ENCODE data around the gene ARHGAP21.

Gene ARHGAP21

GRCh38 chr10:24545585-24545984 is 178.1 kb downstream of the ARHGAP21 start:
- Histone ChIP-seq H3K9ac (ENCODE audit: low read length) (no peak overlapping the region), H3K36me3 (replicated peaks; ENCODE audit: insufficient read depth, low read length) (no peaks in the 10 kb centered on the region)

GRCh38 chr10:24544776-24545175 is 178.9 kb downstream of the ARHGAP21 start:
- Histone ChIP-seq H3K36me3 (replicated peaks; ENCODE audit: insufficient read depth, low read length) (no peaks in the 10 kb centered on the region), H3K9ac (ENCODE audit: low read length) (no peak overlapping the region), H3K4me3 (ENCODE audit: low read length) (no peak overlapping the region), H3K9me2 (replicated peaks; ENCODE audit: insufficient read depth, low read length) (no peaks in the 10 kb centered on the region), H3K9me3 (replicated peaks; ENCODE audit: insufficient read depth, low read length) (no peaks in the 10 kb centered on the region), H3F3A (ENCODE audit: insufficient read depth, low read length) (no peaks in the 10 kb centered on the region), H3K27ac (ENCODE audit: low read length) (no peak overlapping the region), H3K4me2 (ENCODE audit: low read depth, low read length) (no peak overlapping the region), H3K27me3 (replicated peaks; ENCODE audit: insufficient read depth, low read length) (no peaks in the 10 kb centered on the region), H4K20me1 (ENCODE audit: insufficient read depth, low read length) (no peaks in the 10 kb centered on the region), H3K79me2 (ENCODE audit: low read length) (no peaks in the 10 kb centered on the region), H2AFZ (ENCODE audit: low read length) (no peak overlapping the region), H3K4me1 (ENCODE audit: low read length) (no peaks in the 10 kb centered on the region)
- DNase-seq, result no peak
- no peak for TF ChIP-seq EZH2 (optimal IDR thresholded peaks at IDR 0.05; ENCODE audit: low read depth, low read length)
- TF ChIP-seq EZH2phosphoT487 (IDR thresholded peaks at IDR 0.05; ENCODE audit: low read length), result no peak
- no peak for TF ChIP-seq CTCF (IDR thresholded peaks at IDR 0.05; ENCODE audit: low read length)

More at GRCh38 chr10:24545585-24545984, 178.1 kb downstream of the ARHGAP21 start:
- no peak overlapping the region for H3K27ac ChIP-seq (ENCODE audit: low read length)
- no peak for DNase-seq
- no peaks in the 10 kb centered on the region for H3K9me3 ChIP-seq (replicated peaks; ENCODE audit: insufficient read depth, low read length)
- no peaks in the 10 kb centered on the region for H3K79me2 ChIP-seq (ENCODE audit: low read length)
- H3K4me3 ChIP-seq (ENCODE audit: low read length), result no peak overlapping the region
- no peaks in the 10 kb centered on the region for H3F3A ChIP-seq (ENCODE audit: insufficient read depth, low read length)
- TF ChIP-seq CTCF (IDR thresholded peaks at IDR 0.05; ENCODE audit: low read length), result no peak
- TF ChIP-seq EZH2phosphoT487 (IDR thresholded peaks at IDR 0.05; ENCODE audit: low read length), result no peak
- TF ChIP-seq EZH2 (optimal IDR thresholded peaks at IDR 0.05; ENCODE audit: low read depth, low read length), result no peak
- no peak overlapping the region for H2AFZ ChIP-seq (ENCODE audit: low read length)
- no peaks in the 10 kb centered on the region for H4K20me1 ChIP-seq (ENCODE audit: insufficient read depth, low read length)
- no peaks in the 10 kb centered on the region for H3K4me1 ChIP-seq (ENCODE audit: low read length)
- no peaks in the 10 kb centered on the region for H3K9me2 ChIP-seq (replicated peaks; ENCODE audit: insufficient read depth, low read length)
- no peaks in the 10 kb centered on the region for H3K27me3 ChIP-seq (replicated peaks; ENCODE audit: insufficient read depth, low read length)
- H3K4me2 ChIP-seq (ENCODE audit: low read depth, low read length), result no peak overlapping the region

GRCh38 chr10:24542314-24543270 is 181.1 kb downstream of the ARHGAP21 start:
- DNase-seq, result no peak
- Histone ChIP-seq H3K4me1 (ENCODE audit: low read length) (no peaks in the 10 kb centered on the region), H3K9ac (ENCODE audit: low read length) (no peak overlapping the region), H3K36me3 (replicated peaks; ENCODE audit: insufficient read depth, low read length) (no peaks in the 10 kb centered on the region), H2AFZ (ENCODE audit: low read length) (no peak overlapping the region), H3K27me3 (replicated peaks; ENCODE audit: insufficient read depth, low read length) (no peaks in the 10 kb centered on the region), H4K20me1 (ENCODE audit: insufficient read depth, low read length) (no peaks in the 10 kb centered on the region), H3F3A (ENCODE audit: insufficient read depth, low read length) (no peaks in the 10 kb centered on the region), H3K4me3 (ENCODE audit: low read length) (no peak overlapping the region), H3K4me2 (ENCODE audit: low read depth, low read length) (no peak overlapping the region), H3K79me2 (ENCODE audit: low read length) (no peaks in the 10 kb centered on the region), H3K9me2 (replicated peaks; ENCODE audit: insufficient read depth, low read length) (no peaks in the 10 kb centered on the region), H3K9me3 (replicated peaks; ENCODE audit: insufficient read depth, low read length) (no peaks in the 10 kb centered on the region), H3K27ac (ENCODE audit: low read length) (no peak overlapping the region)
- TF ChIP-seq EZH2phosphoT487 (IDR thresholded peaks at IDR 0.05; ENCODE audit: low read length) (no peak), EZH2 (optimal IDR thresholded peaks at IDR 0.05; ENCODE audit: low read depth, low read length) (no peak), CTCF (IDR thresholded peaks at IDR 0.05; ENCODE audit: low read length) (no peak)

Data from MM.1S (cell line).